ENCODE measurements around the gene ESPNL.

Gene ESPNL

GRCh38 chr2:238098901-238099713 lies 1.0 kb upstream of the ESPNL start:
- no peak for DNase-seq

- DNase-seq: no peak
Observed at GRCh38 chr2:238099714-238100048, 459 bp upstream of the ESPNL start.

GRCh38 chr2:238100821-238101771 lies 956 bp downstream of the ESPNL start:
- DNase-seq: no peak

GRCh38 chr2:238101891-238102841 lies 2.0 kb downstream of the ESPNL start:
- DNase-seq: no peak

- DNase-seq: no peak
Observed at GRCh38 chr2:238102865-238103264, 2.7 kb downstream of the ESPNL start.

GRCh38 chr2:238103465-238104225 lies 3.5 kb downstream of the ESPNL start:
- no peak for DNase-seq

- DNase-seq: no peak
Observed at GRCh38 chr2:238104226-238104690, 4.1 kb downstream of the ESPNL start.

GRCh38 chr2:238104691-238105371 lies 4.7 kb downstream of the ESPNL start:
- no peak for DNase-seq

GRCh38 chr2:238105506-238106338 lies 5.6 kb downstream of the ESPNL start:
- DNase-seq: no peak

GRCh38 chr2:238106339-238106697 lies 6.2 kb downstream of the ESPNL start:
- DNase-seq: no peak

- DNase-seq: no peak
Observed at GRCh38 chr2:238106698-238107524, 6.8 kb downstream of the ESPNL start.

GRCh38 chr2:238107525-238108422 lies 7.6 kb downstream of the ESPNL start:
- DNase-seq: no peak

- peak; percentile 66 for DNase-seq
Observed at GRCh38 chr2:238108423-238109183, 8.5 kb downstream of the ESPNL start.

- DNase-seq: no peak
Observed at GRCh38 chr2:238113611-238114010, 13.5 kb downstream of the ESPNL start.

- DNase-seq: no peak
Observed at GRCh38 chr2:238114331-238114841, 14.2 kb downstream of the ESPNL start.

GRCh38 chr2:238114851-238115660 lies 14.9 kb downstream of the ESPNL start:
- DNase-seq: no peak
